A549 (cell line): ENCODE data around the gene EIF4G3. TPM values are rescaled to one million over a fixed set of nuclear protein-coding genes. Genes with fewer than 3 reads are reported as not detected.

Experiments
- ATAC-seq, 2 experiments: fragments of 200-7000 bp in 1 of 2; fragments of >200 bp in 1 of 2; cut with Nextera tagmentation in 1 of 2; cut with Tn5 transposase in 1 of 2; 3 replicates each; pipeline versions ENCODE4 v1.8.0 to v1.9.1; 2018 to 2020; ENCODE audit warnings: mild to moderate bottlenecking in 1 of 2, moderate library complexity in 1 of 2
- CTCF ChIA-PET: fragments of 300-600 bp; sonication (Branson Sonifier 250); formaldehyde crosslinking; extraction: SDS; loops from one replicate; lab custom pipeline; 2021; ENCODE audit warnings: antibody characterized with exemption, inconsistent platforms; lab: Yijun Ruan, JAX
- POLR2A ChIA-PET: fragments of 350-600 bp; formaldehyde crosslinking; extraction: SDS; loops from one replicate; lab custom pipeline; 2021; ENCODE audit warnings: antibody characterized with exemption, inconsistent platforms; lab: Yijun Ruan, JAX
- DNase-seq, 2 experiments: peaks; one replicate each; pipeline versions ENCODE4 v3.0.0 to v3.0.0-alpha.2; 2011 to 2016; ENCODE audit warnings: low read depth in 1 of 2, low spot score in 1 of 2
- FAIRE-seq: peaks from 2 replicates; lab custom pipeline; 2011; peaks lifted over from hg19 to GRCh38; lab: Jason Lieb, UNC
- H3K27ac ChIP-seq, 2 experiments: fragments of >200 bp; sonication (Bioruptor Twin); formaldehyde crosslinking; 3 replicates each; pipeline ENCODE4 v1.5.1; 2016 to 2017
- H3K4me1 ChIP-seq: fragments of >200 bp; sonication (Bioruptor Twin); formaldehyde crosslinking; 3 replicates; pipeline ENCODE4 v1.6.1; 2016
- H3K4me2 ChIP-seq: fragments of >200 bp; sonication (Bioruptor Twin); formaldehyde crosslinking; 3 replicates; pipeline ENCODE4 v1.6.1; 2016
- H3K4me3 ChIP-seq: fragments of >200 bp; sonication (Bioruptor Twin); formaldehyde crosslinking; 3 replicates; pipeline ENCODE4 v1.5.1; 2016
- H3K9me3 ChIP-seq: fragments of >200 bp; sonication (Bioruptor Twin); formaldehyde crosslinking; 3 replicates; pipeline ENCODE4 v1.6.1; 2016
- CBX2 ChIP-seq: fragments of 200-600 bp; sonication (generic); IDR thresholded peaks from 2 replicates; pipeline ENCODE4 v1.6.1; 2016; ENCODE audit warnings: low read depth, mild to moderate bottlenecking, borderline replicate concordance
- CBX8 ChIP-seq: fragments of 200-600 bp; sonication (generic); IDR thresholded peaks from 2 replicates; pipeline ENCODE4 v1.6.1; 2016
- CHD4 ChIP-seq: fragments of 200-600 bp; sonication (generic); IDR thresholded peaks from 2 replicates; pipeline ENCODE4 v1.6.1; 2016; ENCODE audit warnings: antibody characterized with exemption, mild to moderate bottlenecking, borderline replicate concordance
- EHF ChIP-seq: fragments of 250-450 bp; sonication (Bioruptor Pico); IDR thresholded peaks from 2 replicates; pipeline ENCODE4 v1.5.0; 2020; ENCODE audit warnings: mild to moderate bottlenecking
- EHMT2 ChIP-seq: fragments of 200-600 bp; sonication (generic); IDR thresholded peaks from 2 replicates; pipeline ENCODE4 v1.6.1; 2016; ENCODE audit warnings: antibody characterized with exemption, low read depth, mild to moderate bottlenecking, moderate library complexity
- FOSB ChIP-seq: fragments of 250-450 bp; sonication (Bioruptor Pico); IDR thresholded peaks from 2 replicates; pipeline ENCODE4 v1.5.0; 2020; ENCODE audit warnings: mild to moderate bottlenecking, moderate library complexity
- FOSL2 ChIP-seq, 2 experiments: fragments of 450-650 bp in 1 of 2; fragments of >200 bp in 1 of 2; sonication (Bioruptor Twin) in 1 of 2; formaldehyde crosslinking; IDR thresholded peaks; 2 replicates each; pipeline versions ENCODE4 v1.5.0 to v1.6.1; 2016 to 2020; ENCODE audit warnings: mild to moderate bottlenecking in 1 of 2, moderate library complexity in 1 of 2
- GATA3 ChIP-seq: IDR thresholded peaks from 2 replicates; pipeline ENCODE4 v1.6.1; 2012; ENCODE audit warnings: borderline replicate concordance
- JUN ChIP-seq, 2 experiments: fragments of >200 bp; sonication (Bioruptor Twin); formaldehyde crosslinking; IDR thresholded peaks; 2 replicates in 1 of 2; 3 replicates in 1 of 2; pipeline ENCODE4 v1.6.1; 2016 to 2017
- KDM5A ChIP-seq: fragments of 200-600 bp; sonication (generic); IDR thresholded peaks from 2 replicates; pipeline ENCODE4 v1.6.1; 2016; ENCODE audit warnings: antibody characterized with exemption, mild to moderate bottlenecking
- MAFK ChIP-seq: fragments of 450-650 bp; IDR thresholded peaks from 2 replicates; pipeline ENCODE4 v1.6.1; 2014; ENCODE audit not compliant: partially characterized antibody
- MYC ChIP-seq: IDR thresholded peaks from 2 replicates; pipeline ENCODE4 v1.6.1; 2012; ENCODE audit warnings: mild to moderate bottlenecking, inconsistent platforms, low read length, improper control_type of control experiment, borderline replicate concordance
- NPAS2 ChIP-seq: fragments of 250-450 bp; sonication (Bioruptor Pico); IDR thresholded peaks from 2 replicates; pipeline ENCODE4 v1.8.0; 2022; ENCODE audit warnings: mild to moderate bottlenecking, moderate library complexity, borderline replicate concordance
- NR3C1 ChIP-seq: fragments of >200 bp; sonication (Bioruptor Twin); formaldehyde crosslinking; IDR thresholded peaks from 3 replicates; pipeline ENCODE4 v1.6.1; 2017
- PHF8 ChIP-seq: fragments of 200-600 bp; sonication (generic); IDR thresholded peaks from 2 replicates; pipeline ENCODE4 v1.6.1; 2016; ENCODE audit warnings: low read depth, mild to moderate bottlenecking, antibody characterized with exemption, moderate library complexity, borderline replicate concordance
- POLR2A ChIP-seq: IDR thresholded peaks from 2 replicates; pipeline ENCODE4 v1.6.1; 2012; ENCODE audit warnings: mild to moderate bottlenecking, low read length
- RARB ChIP-seq: fragments of 250-450 bp; sonication (Bioruptor Pico); IDR thresholded peaks from 2 replicates; pipeline ENCODE4 v1.8.0; 2021; ENCODE audit warnings: mild to moderate bottlenecking, moderate library complexity
- RCOR1 ChIP-seq: fragments of 150-350 bp; IDR thresholded peaks from 2 replicates; pipeline ENCODE4 v1.6.1; 2014; ENCODE audit warnings: antibody characterized with exemption, low read length, low read depth
- TP53 ChIP-seq: fragments of 250-450 bp; sonication (Bioruptor Pico); IDR thresholded peaks from 2 replicates; pipeline ENCODE4 v1.5.0; 2021; ENCODE audit warnings: mild to moderate bottlenecking, moderate library complexity
- ZC3H11A ChIP-seq: fragments of 450-650 bp; IDR thresholded peaks from 2 replicates; pipeline ENCODE4 v1.6.1; 2014; ENCODE audit warnings: antibody characterized with exemption, mild to moderate bottlenecking
- ZNF302 ChIP-seq: fragments of 250-450 bp; sonication (Bioruptor Pico); IDR thresholded peaks from 2 replicates; pipeline ENCODE4 v1.9.0; 2021; ENCODE audit warnings: inconsistent platforms, mild to moderate bottlenecking, moderate library complexity
- WGBS: methylation state at CpG from one replicate; pipeline ENCODE4 v1.1.6; 2017; ENCODE audit errors: missing lambda C conversion rate; 5-methylcytosine and 5-hydroxymethylcytosine counted together
- polyA plus RNA-seq, 4 experiments: library from polyadenylated mRNA; depleted of rRNA in 3 of 4; stranded (reverse); fragments of >200 nt; fragmentation: RNase III in 1 of 4; extraction: RNeasy Plus Mini Kit Qiagen cat#74134 plus additional on column Dnase treatment in 1 of 4; gene quantifications; 2 replicates in 3 of 4; 3 replicates in 1 of 4; pipeline ENCODE4 v1.2.3, GENCODE V29; 2011 to 2017
- TF ChIP-seq, protein P1 (sequence below): fragments of 250-450 bp; sonication (Bioruptor Pico); IDR thresholded peaks from 2 replicates; pipeline ENCODE4 v1.5.0; 2020; ENCODE audit warnings: low read depth, mild to moderate bottlenecking, moderate library complexity
- TF ChIP-seq, protein P2 (sequence below): fragments of >200 bp; sonication (Bioruptor Twin); formaldehyde crosslinking; IDR thresholded peaks from 3 replicates; pipeline ENCODE4 v1.6.1; 2016

EIF4G3 gene
- polyA plus RNA-seq, 2 of the 4 experiments (the other 2 are of a cell fraction) = 25.0 to 51.3 TPM

DNA sequence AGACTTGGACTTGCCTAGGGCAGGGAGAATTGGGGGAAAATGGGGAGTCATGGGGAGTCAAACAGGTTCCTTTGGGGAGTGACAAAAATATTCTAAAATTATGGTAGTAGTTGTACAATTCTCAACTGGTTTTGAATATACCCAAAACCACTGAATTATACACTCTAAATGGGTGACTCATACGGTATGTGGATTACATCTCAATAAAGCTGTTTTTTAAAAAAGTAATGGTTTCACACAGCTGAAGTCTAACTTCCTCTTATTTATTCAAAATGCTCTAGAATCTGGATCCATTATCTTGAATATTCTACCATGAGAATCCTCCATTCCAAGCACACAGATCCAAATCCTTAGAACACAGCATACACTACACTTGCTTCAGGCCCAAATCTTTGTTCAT, 11.1 kb downstream of the EIF4G3 start:
- H3K4me2 ChIP-seq = no peak overlapping the region
- FAIRE-seq (no peak), ATAC-seq (no peak), DNase-seq (no peak)
- no peaks in the 10 kb centered on the region for H3K9me3 ChIP-seq
- ChIA-PET CTCF (no interaction called here), POLR2A (no interaction called here)
- TF ChIP-seq FOSL2 (IDR thresholded peaks at IDR 0.05) (no peak), FOSL2 (CRISPR knock-in tag; IDR thresholded peaks at IDR 0.05) (peak; percentile 42), MAFK (no peak)
- no peak overlapping the region for H3K4me3 ChIP-seq
- H3K4me1 ChIP-seq = peaks cover 11% of the 10 kb centered on the region; the same call in 2 of the 3 replicates
- 95% methylated on average over 1 of the region's 1 CpG for WGBS
- no peak overlapping the region for H3K27ac ChIP-seq

DNA sequence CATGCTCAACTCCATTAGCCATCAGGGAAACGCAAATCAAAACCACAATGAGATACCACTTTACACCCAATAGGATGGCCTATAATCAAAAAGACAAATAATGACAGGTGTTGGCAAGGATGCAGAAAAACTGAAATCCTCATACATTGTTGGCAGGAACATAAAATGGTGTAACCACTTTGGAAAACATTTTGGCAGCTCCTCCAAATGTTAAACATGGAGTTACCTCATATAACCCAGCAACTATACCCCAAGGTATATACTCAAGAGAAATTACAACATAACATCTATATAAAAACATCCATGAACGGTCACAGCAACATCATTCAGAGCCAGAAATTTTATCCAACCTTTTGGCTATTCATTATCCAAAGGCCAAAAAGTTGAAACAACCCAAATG, 11.6 kb downstream of the EIF4G3 start:
- ATAC-seq = no peak
- ChIA-PET POLR2A (no interaction called here), CTCF (no interaction called here)
- Histone ChIP-seq H3K4me1 (peaks cover 17% of the 10 kb centered on the region; the same call in 2 of the 3 replicates), H3K4me2 (no peak overlapping the region), H3K27ac (no peak overlapping the region), H3K4me3 (no peak overlapping the region), H3K9me3 (no peaks in the 10 kb centered on the region)
- DNase-seq = no peak
- TF ChIP-seq CBX2 (no peak), EHMT2 (no peak), PHF8 (no peak), RCOR1 (no peak), EHF (no peak), CBX8 (no peak), MYC (no peak), FOSB (CRISPR knock-in tag) (no peak), TP53 (no peak), ZNF302 (CRISPR knock-in tag) (no peak), GATA3 (no peak), POLR2A (no peak), NR3C1 (no peak)
- TF ChIP-seq, protein P1, sequence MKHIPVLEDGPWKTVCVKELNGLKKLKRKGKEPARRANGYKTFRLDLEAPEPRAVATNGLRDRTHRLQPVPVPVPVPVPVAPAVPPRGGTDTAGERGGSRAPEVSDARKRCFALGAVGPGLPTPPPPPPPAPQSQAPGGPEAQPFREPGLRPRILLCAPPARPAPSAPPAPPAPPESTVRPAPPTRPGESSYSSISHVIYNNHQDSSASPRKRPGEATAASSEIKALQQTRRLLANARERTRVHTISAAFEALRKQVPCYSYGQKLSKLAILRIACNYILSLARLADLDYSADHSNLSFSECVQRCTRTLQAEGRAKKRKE = no peak
- 79% methylated on average over 2 of the region's 2 CpGs for WGBS
- no peak for FAIRE-seq

- DNase-seq = no peak
- no peak for FAIRE-seq
- H3K9me3 ChIP-seq = no peaks in the 10 kb centered on the region
- 83% methylated on average over 8 of the region's 8 CpGs for WGBS
- no peak for TF ChIP-seq KDM5A
- no peak for TF ChIP-seq FOSB (CRISPR knock-in tag)
- no peak for TF ChIP-seq NR3C1
- TF ChIP-seq NPAS2 = no peak
- TF ChIP-seq, protein P2, sequence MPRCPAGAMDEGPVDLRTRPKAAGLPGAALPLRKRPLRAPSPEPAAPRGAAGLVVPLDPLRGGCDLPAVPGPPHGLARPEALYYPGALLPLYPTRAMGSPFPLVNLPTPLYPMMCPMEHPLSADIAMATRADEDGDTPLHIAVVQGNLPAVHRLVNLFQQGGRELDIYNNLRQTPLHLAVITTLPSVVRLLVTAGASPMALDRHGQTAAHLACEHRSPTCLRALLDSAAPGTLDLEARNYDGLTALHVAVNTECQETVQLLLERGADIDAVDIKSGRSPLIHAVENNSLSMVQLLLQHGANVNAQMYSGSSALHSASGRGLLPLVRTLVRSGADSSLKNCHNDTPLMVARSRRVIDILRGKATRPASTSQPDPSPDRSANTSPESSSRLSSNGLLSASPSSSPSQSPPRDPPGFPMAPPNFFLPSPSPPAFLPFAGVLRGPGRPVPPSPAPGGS = no peak
- TF ChIP-seq RARB = no peak
- TF ChIP-seq CHD4 = no peak
- no peak for TF ChIP-seq MAFK
- no peak for TF ChIP-seq ZC3H11A
- no peak for TF ChIP-seq JUN (IDR thresholded peaks at IDR 0.05)
- no peak for ATAC-seq
- H3K27ac ChIP-seq = no peak overlapping the region
- peaks cover 18% of the 10 kb centered on the region; the same call in 2 of the 3 replicates for H3K4me1 ChIP-seq
- H3K4me3 ChIP-seq = no peak overlapping the region
- POLR2A ChIA-PET = no interaction called here
- no peak overlapping the region for H3K4me2 ChIP-seq
- CTCF ChIA-PET = interaction anchor here (1.0 kb wide), 1 partner anchor 15 kb away, joined by 3 read pairs; no protein-coding TSS in a partner anchor
Observed at GRCh38 chr1:21164266-21164665, 12.4 kb downstream of the EIF4G3 start.
